Measurements from ENCODE around the gene PGAP3. TPM values are rescaled to one million over a fixed set of nuclear protein-coding genes. Genes with fewer than 3 reads are reported as not detected.

Gene PGAP3
- total RNA-seq, 1 donor from 2014 or later = 21.7 TPM

DNA sequence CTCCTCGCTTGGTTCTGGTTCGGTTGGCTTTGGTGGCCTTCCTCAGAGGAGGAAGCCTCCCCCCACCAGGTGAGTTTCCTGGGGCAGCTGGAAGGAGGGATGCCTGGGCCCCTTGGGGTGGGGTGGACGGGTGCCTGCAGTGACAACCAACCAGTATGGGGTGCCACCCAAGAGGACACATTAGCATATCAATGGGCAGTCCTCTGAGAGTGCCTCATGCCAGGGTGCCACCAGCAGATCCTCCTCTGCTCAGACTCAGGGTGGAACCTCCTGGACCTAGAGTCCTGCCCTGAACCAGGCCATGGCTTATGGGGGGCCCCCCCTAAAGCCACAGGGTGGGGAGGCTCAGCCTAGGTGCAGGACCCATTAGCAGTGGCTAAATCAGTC lies 58.4 kb downstream of the PGAP3 start:
- H3K9me3 Mint-ChIP-seq = no peaks in the 10 kb centered on the region
- no peak for DNase-seq (ENCODE audit: low read depth, low spot score)
- TF ChIP-seq, protein P1, sequence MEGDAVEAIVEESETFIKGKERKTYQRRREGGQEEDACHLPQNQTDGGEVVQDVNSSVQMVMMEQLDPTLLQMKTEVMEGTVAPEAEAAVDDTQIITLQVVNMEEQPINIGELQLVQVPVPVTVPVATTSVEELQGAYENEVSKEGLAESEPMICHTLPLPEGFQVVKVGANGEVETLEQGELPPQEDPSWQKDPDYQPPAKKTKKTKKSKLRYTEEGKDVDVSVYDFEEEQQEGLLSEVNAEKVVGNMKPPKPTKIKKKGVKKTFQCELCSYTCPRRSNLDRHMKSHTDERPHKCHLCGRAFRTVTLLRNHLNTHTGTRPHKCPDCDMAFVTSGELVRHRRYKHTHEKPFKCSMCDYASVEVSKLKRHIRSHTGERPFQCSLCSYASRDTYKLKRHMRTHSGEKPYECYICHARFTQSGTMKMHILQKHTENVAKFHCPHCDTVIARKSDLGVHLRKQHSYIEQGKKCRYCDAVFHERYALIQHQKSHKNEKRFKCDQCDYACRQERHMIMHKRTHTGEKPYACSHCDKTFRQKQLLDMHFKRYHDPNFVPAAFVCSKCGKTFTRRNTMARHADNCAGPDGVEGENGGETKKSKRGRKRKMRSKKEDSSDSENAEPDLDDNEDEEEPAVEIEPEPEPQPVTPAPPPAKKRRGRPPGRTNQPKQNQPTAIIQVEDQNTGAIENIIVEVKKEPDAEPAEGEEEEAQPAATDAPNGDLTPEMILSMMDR (conservative IDR thresholded peaks at IDR 0.05) = no peak
- no peak overlapping the region for H3K27ac Mint-ChIP-seq (ENCODE audit: unreplicated experiment)
- H3K36me3 Mint-ChIP-seq (ENCODE audit: low read depth) = no peaks in the 10 kb centered on the region
- no peak overlapping the region for H3K4me3 Mint-ChIP-seq
- H3K4me1 Mint-ChIP-seq = peaks cover 7% of the 10 kb centered on the region
- H3K27me3 Mint-ChIP-seq (ENCODE audit: low read depth) = peaks cover 90% of the 10 kb centered on the region

DNA sequence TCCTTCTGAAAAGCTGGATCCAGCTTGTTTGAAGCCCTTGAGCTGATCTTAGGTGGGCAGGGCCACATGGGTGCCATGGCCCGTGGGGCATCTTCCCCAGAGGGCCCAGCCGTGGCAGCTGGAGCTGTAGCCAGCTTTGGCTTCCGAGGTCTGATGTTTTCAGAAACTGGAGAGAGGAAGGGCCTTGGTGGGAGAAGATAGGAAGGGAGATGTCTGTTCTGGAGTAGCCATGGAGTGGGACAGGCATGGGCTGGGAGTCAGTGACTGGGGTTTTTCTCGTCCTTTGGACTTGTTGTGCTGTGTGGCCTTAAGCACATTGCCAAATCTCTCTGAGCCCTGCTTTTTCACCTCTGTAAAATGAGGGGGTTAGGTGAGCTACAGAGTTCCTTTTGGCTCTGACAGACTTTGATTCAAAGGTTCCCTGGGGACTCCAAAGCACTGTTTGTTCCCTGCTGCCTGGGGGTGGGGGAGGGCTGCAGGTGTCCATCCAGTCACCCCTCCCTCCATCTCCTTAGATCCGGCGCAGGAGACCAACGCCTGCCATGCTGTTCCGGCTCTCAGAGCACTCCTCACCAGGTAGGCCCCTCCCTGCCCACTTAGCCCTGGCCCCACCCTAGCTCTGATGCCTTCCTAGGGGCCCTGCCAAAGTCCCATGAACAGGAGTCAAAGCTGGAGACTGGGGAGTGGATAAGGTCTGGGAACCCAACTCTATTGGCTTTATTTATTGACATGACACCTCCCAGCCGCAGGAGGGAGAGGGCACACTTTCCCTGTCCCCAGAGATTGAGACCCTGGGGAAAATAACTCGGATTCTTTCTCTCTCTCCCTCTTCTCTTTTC lies 59.0 kb downstream of the PGAP3 start:
- H3K4me3 Mint-ChIP-seq = no peak overlapping the region
- no peaks in the 10 kb centered on the region for H3K9me3 Mint-ChIP-seq
- peaks cover 4% of the 10 kb centered on the region for H3K4me1 Mint-ChIP-seq
- peaks cover 92% of the 10 kb centered on the region for H3K27me3 Mint-ChIP-seq (ENCODE audit: low read depth)
- TF ChIP-seq, protein P1 (conservative IDR thresholded peaks at IDR 0.05) = no peak
- no peaks in the 10 kb centered on the region for H3K36me3 Mint-ChIP-seq (ENCODE audit: low read depth)
- H3K27ac Mint-ChIP-seq (ENCODE audit: unreplicated experiment) = no peak overlapping the region
- no peak for DNase-seq (ENCODE audit: low read depth, low spot score)

DNA sequence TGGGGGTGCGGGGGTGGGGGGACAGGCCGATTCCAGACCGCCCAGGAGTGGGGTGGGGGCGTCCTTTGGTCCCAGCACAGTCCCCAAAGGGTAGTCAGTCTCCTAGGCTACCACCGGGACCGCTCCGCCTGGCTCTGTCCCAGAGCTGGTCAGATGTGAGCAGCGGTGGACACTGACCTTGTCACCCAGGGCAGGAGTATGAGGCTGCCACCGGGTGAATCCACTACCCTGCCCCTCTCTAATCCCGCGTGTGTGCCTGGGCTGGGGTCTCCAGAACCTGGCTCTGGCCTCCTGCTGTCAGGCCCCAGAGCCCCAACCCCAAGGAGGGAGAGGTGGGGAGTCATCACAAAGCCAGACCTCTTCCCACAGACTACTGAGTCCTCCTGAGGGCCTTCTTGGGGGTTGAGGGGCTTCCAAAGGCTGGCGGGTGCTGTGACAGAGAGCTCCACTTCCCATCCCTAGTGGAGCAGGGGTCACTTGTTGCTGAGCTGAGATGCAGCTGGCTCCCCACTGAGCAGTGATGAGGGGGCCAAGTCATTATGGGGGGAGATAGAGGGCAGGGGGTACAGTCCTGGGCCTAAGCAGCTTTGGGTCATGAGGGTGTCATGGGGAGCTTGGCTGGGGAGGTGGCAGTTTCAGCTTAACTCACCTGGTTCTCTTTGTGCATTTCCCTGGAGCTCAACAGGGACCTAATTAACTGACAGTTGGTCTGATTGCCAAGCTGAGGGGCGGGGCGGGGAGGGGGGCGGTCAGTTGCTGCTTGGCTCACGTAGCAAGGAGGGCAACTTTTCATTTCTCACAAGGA lies 59.9 kb downstream of the PGAP3 start:
- TF ChIP-seq, protein P1 (conservative IDR thresholded peaks at IDR 0.05) = no peak
- Mint-ChIP-seq H3K4me3 (no peak overlapping the region), H3K36me3 (ENCODE audit: low read depth) (no peaks in the 10 kb centered on the region), H3K4me1 (peaks cover 4% of the 10 kb centered on the region), H3K27ac (ENCODE audit: unreplicated experiment) (no peak overlapping the region), H3K9me3 (no peaks in the 10 kb centered on the region), H3K27me3 (ENCODE audit: low read depth) (peaks cover 94% of the 10 kb centered on the region)
- no peak for DNase-seq (ENCODE audit: low read depth, low spot score)

DNA sequence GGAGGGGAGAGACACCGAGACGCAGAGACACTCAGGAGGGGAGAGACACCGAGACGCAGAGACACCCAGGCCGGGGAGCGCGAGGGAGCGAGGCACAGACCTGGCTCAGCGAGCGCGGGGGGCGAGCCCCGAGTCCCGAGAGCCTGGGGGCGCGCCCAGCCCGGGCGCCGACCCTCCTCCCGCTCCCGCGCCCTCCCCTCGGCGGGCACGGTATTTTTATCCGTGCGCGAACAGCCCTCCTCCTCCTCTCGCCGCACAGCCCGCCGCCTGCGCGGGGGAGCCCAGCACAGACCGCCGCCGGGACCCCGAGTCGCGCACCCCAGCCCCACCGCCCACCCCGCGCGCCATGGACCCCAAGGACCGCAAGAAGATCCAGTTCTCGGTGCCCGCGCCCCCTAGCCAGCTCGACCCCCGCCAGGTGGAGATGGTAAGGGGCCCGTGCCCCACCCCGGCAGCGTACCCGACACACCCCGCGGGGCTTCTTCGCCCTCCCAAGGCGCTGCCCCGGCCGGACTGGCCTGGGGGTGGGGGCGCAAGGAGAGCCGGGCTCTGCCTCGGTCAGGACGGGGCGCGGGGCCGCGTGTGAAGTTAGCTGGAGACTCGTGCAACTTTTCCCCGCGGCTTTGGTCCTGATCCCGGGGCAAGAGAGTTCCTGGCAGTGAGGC lies 60.7 kb downstream of the PGAP3 start:
- no peak for DNase-seq (ENCODE audit: low read depth, low spot score)
- Mint-ChIP-seq H3K4me3 (no peak overlapping the region), H3K4me1 (peaks cover 4% of the 10 kb centered on the region), H3K27ac (ENCODE audit: unreplicated experiment) (no peak overlapping the region), H3K27me3 (ENCODE audit: low read depth) (peaks cover 91% of the 10 kb centered on the region), H3K9me3 (no peaks in the 10 kb centered on the region), H3K36me3 (ENCODE audit: low read depth) (no peaks in the 10 kb centered on the region)
- TF ChIP-seq, protein P1 (conservative IDR thresholded peaks at IDR 0.05) = no peak

DNA sequence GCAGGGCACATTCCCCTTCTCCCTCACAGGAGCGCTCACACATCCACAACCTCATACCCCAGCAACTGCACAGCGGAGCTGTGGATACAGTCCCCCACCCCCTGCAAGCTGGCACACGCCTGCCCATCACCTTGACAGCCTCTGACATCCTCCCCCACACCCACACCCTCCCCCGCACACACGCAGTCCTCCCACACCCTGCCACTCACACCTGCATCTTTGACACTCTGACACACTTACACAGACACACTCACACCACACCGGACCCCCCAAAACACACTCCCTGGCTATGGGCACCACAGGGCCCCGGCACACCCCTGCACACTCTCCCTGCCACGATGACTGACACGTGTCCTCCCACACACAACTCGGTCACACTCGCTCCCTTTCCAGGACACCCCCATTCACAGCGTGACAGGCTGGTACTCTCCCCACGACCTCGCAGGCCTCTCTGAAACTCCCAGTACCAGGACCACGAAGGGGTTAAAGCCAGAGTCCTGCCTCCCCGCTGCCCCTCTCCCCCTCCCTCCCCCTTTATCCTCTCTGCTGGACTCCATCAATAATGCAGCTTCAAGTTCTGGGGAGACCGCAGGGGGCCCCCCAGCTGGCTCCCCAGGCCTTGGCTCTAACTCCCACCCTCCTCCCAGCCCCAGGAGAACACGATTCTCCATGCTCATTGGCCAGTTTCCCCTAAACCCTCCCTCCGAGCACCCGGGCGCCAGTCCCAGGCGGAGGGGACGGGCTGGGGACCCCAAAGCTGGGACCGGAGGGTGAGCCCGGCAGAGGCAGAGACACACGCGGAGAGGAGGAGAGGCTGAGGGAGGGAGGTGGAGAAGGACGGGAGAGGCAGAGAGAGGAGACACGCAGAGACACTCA lies 61.4 kb downstream of the PGAP3 start, which contains the start of gene PPP1R1B:
PPP1R1B (plus strand) TSS at position 782 of the 876 bp plus-strand sequence. CDS start 441 bp downstream, outside the sequence.
- H3K4me3 Mint-ChIP-seq = no peak within 1 kb of the TSS
- DNase-seq (ENCODE audit: low read depth, low spot score) = no peak
- no peaks in the 10 kb centered on the region for H3K36me3 Mint-ChIP-seq (ENCODE audit: low read depth)
- H3K27me3 Mint-ChIP-seq (ENCODE audit: low read depth) = peaks cover 90% of the 10 kb centered on the region
- H3K9me3 Mint-ChIP-seq = no peaks in the 10 kb centered on the region
- no peak within 1 kb of the TSS for H3K27ac Mint-ChIP-seq (ENCODE audit: unreplicated experiment)
- TF ChIP-seq, protein P1 (conservative IDR thresholded peaks at IDR 0.05) = no peak
- H3K4me1 Mint-ChIP-seq = peaks cover 8% of the 10 kb centered on the region
